Smooth muscle cell (in vitro differentiated cells): ENCODE measurements around the gene HEPH. TPM values are rescaled to one million over a fixed set of nuclear protein-coding genes. Genes with fewer than 3 reads are reported as not detected.
"Not testable (repeated sequence)": the region's sequence is repeated elsewhere in the genome, so short reads cannot be mapped to it uniquely, and the experiment has no call there.

Experiments used
- DNase-seq: peaks from one replicate; lab custom pipeline; 2025; ENCODE audit not compliant: unreplicated experiment; lab: John Stamatoyannopoulos, UW
- H2AFZ ChIP-seq: fragments of 200-600 bp; sonication (generic); 2 replicates; pipeline ENCODE4 v1.6.0; 2016; ENCODE audit warnings: antibody characterized with exemption, low read depth, mild to moderate bottlenecking
- H3F3A ChIP-seq: fragments of 200-600 bp; sonication (generic); 2 replicates; pipeline ENCODE4 v1.6.0; 2017; ENCODE audit warnings: antibody characterized with exemption, low read depth
- H3K27ac ChIP-seq: fragments of 200-600 bp; sonication (generic); 2 replicates; pipeline ENCODE4 v1.5.1; 2016; ENCODE audit warnings: low read depth, mild to moderate bottlenecking
- H3K27me3 ChIP-seq: fragments of 200-600 bp; sonication (generic); 2 replicates; pipeline ENCODE4 v1.6.1; 2016; ENCODE audit warnings: low read depth, mild to moderate bottlenecking
- H3K36me3 ChIP-seq: fragments of 200-600 bp; sonication (generic); 2 replicates; pipeline ENCODE4 v1.5.1; 2016; ENCODE audit warnings: low read depth
- H3K4me1 ChIP-seq: fragments of 200-600 bp; sonication (generic); 2 replicates; pipeline ENCODE4 v1.5.1; 2016; ENCODE audit warnings: low read depth
- H3K4me2 ChIP-seq: fragments of 200-600 bp; sonication (generic); 2 replicates; pipeline ENCODE4 v1.6.0; 2016; ENCODE audit warnings: mild to moderate bottlenecking
- H3K4me3 ChIP-seq: fragments of 200-600 bp; sonication (generic); 2 replicates; pipeline ENCODE4 v1.5.1; 2016; ENCODE audit warnings: mild to moderate bottlenecking
- H3K79me2 ChIP-seq: fragments of 200-600 bp; sonication (generic); 2 replicates; pipeline ENCODE4 v1.6.0; 2016; ENCODE audit warnings: low read depth, mild to moderate bottlenecking
- H3K9ac ChIP-seq: fragments of 200-600 bp; sonication (generic); 2 replicates; pipeline ENCODE4 v1.6.0; 2016; ENCODE audit warnings: low read depth
- H3K9me3 ChIP-seq: fragments of 200-600 bp; sonication (generic); replicated peaks from 2 replicates; pipeline ENCODE4 v1.5.1; 2016; ENCODE audit warnings: low read depth
- H4K20me1 ChIP-seq: fragments of 200-600 bp; sonication (generic); 2 replicates; pipeline ENCODE4 v1.6.0; 2016; ENCODE audit warnings: low read depth
- WGBS: methylation state at CpG from one replicate; pipeline ENCODE4 v1.1.7; 2016; ENCODE audit warnings: low lambda C conversion rate; 5-methylcytosine and 5-hydroxymethylcytosine counted together
- polyA plus RNA-seq: library from polyadenylated mRNA; unstranded; fragments of >200 nt; fragmentation: Nextera tagmentation; extraction: Ambion mirVana; gene quantifications from 2 replicates; pipeline ENCODE4 v1.2.1, GENCODE V29; 2016
- total RNA-seq: library from RNA; depleted of rRNA; stranded (reverse); fragments of >200 nt; gene quantifications from 2 replicates; pipeline ENCODE4 v1.2.3, GENCODE V29; 2014
- TF ChIP-seq, protein P1 (sequence below): fragments of 200-600 bp; sonication (generic); IDR thresholded peaks from 2 replicates; pipeline ENCODE4 v1.5.1; 2017; ENCODE audit warnings: borderline replicate concordance, mild to moderate bottlenecking, antibody characterized with exemption; ENCODE audit not compliant: insufficient read depth, poor library complexity, severe bottlenecking

HEPH gene
- total RNA-seq = 46.9 and 52.2 TPM in 2 replicates
- polyA plus RNA-seq = 22.7 and 36.1 TPM in 2 replicates

DNA sequence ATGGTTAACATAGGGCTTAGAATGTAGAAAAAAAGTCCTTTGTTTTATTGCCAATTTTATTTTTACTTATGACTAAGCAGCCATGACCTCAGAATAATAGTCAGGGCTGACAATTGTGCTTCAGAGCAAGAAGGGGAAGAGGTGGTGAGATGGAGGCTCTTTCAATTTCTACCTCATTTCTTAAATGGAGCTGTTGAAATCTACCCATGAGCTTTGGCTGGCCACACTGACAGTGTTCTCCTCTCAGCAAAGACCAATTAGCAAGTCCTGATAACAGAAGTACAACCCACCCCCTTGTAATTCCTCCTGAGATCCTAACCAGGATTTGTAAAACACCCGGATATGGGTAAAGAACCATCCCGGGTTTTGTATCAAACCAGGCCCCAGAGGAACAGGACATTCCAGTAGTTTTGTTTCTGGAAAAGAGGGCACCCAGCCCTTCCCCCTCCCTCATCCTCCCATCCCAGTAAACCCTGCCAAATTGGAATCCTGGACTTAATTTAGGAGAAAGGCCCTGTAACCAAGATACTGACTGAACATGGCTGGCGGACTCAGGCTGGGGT lies at the start of gene HEPH:
Gene HEPH, plus strand, starts transcription at position 399 of the 563 bp plus-strand sequence. CDS start 6,324 bp downstream, outside the sequence.
- peak within 1 kb of the TSS; percentile 55 for H3K4me3 ChIP-seq
- H4K20me1 ChIP-seq = no peaks in the 10 kb centered on the region
- H3K4me2 ChIP-seq = peak within 1 kb of the TSS; percentile 81
- H3K27me3 ChIP-seq = no peaks in the 10 kb centered on the region
- H3K9ac ChIP-seq = peak within 1 kb of the TSS; percentile 41
- 60% methylated on average over 3 of the region's 3 CpGs for WGBS
- DNase-seq = no peak
- peak within 1 kb of the TSS; percentile 19 for H3K27ac ChIP-seq
- H3K79me2 ChIP-seq = peaks cover 8% of the 10 kb centered on the region
- no peaks in the 10 kb centered on the region for H3K4me1 ChIP-seq
- H3K9me3 ChIP-seq = no peaks in the 10 kb centered on the region
- no peaks in the 10 kb centered on the region for H3F3A ChIP-seq
- TF ChIP-seq, protein P1, sequence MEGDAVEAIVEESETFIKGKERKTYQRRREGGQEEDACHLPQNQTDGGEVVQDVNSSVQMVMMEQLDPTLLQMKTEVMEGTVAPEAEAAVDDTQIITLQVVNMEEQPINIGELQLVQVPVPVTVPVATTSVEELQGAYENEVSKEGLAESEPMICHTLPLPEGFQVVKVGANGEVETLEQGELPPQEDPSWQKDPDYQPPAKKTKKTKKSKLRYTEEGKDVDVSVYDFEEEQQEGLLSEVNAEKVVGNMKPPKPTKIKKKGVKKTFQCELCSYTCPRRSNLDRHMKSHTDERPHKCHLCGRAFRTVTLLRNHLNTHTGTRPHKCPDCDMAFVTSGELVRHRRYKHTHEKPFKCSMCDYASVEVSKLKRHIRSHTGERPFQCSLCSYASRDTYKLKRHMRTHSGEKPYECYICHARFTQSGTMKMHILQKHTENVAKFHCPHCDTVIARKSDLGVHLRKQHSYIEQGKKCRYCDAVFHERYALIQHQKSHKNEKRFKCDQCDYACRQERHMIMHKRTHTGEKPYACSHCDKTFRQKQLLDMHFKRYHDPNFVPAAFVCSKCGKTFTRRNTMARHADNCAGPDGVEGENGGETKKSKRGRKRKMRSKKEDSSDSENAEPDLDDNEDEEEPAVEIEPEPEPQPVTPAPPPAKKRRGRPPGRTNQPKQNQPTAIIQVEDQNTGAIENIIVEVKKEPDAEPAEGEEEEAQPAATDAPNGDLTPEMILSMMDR = no peak
- H3K36me3 ChIP-seq = no peaks in the 10 kb centered on the region
- peak within 1 kb of the TSS; percentile 79 for H2AFZ ChIP-seq

DNA sequence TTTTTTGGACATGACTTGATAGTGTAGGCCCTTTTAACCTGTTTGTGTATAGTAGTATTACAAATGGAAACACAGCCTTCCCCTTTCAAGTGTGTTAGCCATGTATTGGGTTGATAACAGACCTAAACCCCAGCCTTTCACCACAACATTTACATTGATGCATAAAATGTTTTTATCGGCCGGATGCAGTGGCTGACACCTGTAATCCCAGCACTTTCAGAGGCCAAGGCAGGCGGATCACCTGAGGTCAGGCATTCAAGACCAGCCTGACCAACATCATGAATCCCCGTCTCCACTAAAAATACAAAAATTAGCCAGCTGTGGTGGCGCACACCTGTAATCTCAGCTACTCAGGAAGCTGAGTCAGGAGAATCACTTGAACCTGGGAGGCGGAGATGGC lies 45.3 kb upstream of the HEPH start:
- not testable (repeated sequence) for H3K9me3 ChIP-seq, H4K20me1 ChIP-seq, DNase-seq, H3K4me3 ChIP-seq, H3K4me2 ChIP-seq, H3K27me3 ChIP-seq, H3K79me2 ChIP-seq, H3K27ac ChIP-seq, H2AFZ ChIP-seq, H3K36me3 ChIP-seq, H3K9ac ChIP-seq, H3F3A ChIP-seq, H3K4me1 ChIP-seq
- WGBS = 81% methylated on average over 6 of the region's 6 CpGs

GRCh38 chrX:66121354-66121753 lies 42.7 kb upstream of the HEPH start:
- H3K4me3 ChIP-seq, H3K9ac ChIP-seq, H4K20me1 ChIP-seq, H3K79me2 ChIP-seq, H3K27ac ChIP-seq, H3K4me2 ChIP-seq, H2AFZ ChIP-seq, DNase-seq, H3K36me3 ChIP-seq, H3K27me3 ChIP-seq, H3K4me1 ChIP-seq, H3F3A ChIP-seq, H3K9me3 ChIP-seq: not testable (repeated sequence)
- 78% methylated on average over 2 of the region's 2 CpGs for WGBS

DNA sequence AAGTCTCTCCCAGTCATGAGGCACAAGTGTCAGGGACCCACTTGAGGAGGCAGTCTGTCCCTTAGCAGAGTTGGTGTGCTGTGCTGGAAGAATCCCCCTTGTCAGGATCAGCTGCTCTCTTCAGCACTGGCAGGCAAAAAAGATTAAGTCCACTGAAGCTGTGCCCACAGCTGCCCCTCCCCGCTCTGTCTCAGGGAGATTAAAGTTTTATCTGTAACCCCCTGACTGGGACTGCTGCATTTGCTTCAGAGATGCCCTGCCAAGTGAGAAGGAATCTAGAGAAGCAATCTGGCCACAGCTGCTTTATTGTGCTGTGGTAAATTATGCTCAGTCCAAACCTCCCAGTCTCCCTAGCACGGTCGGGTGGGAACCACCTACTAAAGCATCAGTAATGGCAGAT lies 37.4 kb upstream of the HEPH start:
- Histone ChIP-seq H4K20me1 (no peaks in the 10 kb centered on the region), H3K4me3 (no peak overlapping the region), H3K79me2 (no peaks in the 10 kb centered on the region), H2AFZ (no peak overlapping the region), H3K9ac (no peak overlapping the region), H3K9me3 (no peaks in the 10 kb centered on the region), H3F3A (no peaks in the 10 kb centered on the region), H3K27me3 (no peaks in the 10 kb centered on the region), H3K27ac (no peak overlapping the region), H3K36me3 (no peaks in the 10 kb centered on the region), H3K4me2 (no peak overlapping the region), H3K4me1 (no peaks in the 10 kb centered on the region)
- TF ChIP-seq, protein P1 = no peak
- DNase-seq = no peak
- WGBS = 89% methylated on average over 3 of the region's 3 CpGs

GRCh38 chrX:66130469-66130868 lies 33.6 kb upstream of the HEPH start:
- H3K4me3 ChIP-seq = no peak overlapping the region
- no peak for DNase-seq
- H3K27me3 ChIP-seq = no peaks in the 10 kb centered on the region
- H4K20me1 ChIP-seq = no peaks in the 10 kb centered on the region
- H3K27ac ChIP-seq = no peak overlapping the region
- no peaks in the 10 kb centered on the region for H3K4me1 ChIP-seq
- TF ChIP-seq, protein P1 = no peak
- H3K79me2 ChIP-seq = no peaks in the 10 kb centered on the region
- no peaks in the 10 kb centered on the region for H3F3A ChIP-seq
- no peak overlapping the region for H2AFZ ChIP-seq
- no peaks in the 10 kb centered on the region for H3K36me3 ChIP-seq
- H3K9me3 ChIP-seq = no peaks in the 10 kb centered on the region
- H3K9ac ChIP-seq = no peak overlapping the region
- H3K4me2 ChIP-seq = no peak overlapping the region

GRCh38 chrX:66135284-66135683 lies 28.8 kb upstream of the HEPH start:
- 62% methylated on average over 4 of the region's 4 CpGs for WGBS
- not testable (repeated sequence) for H3K4me1 ChIP-seq, H3K9ac ChIP-seq

More at GRCh38 chrX:66135284-66135683, 28.8 kb upstream of the HEPH start:
- not testable (repeated sequence) for H3K27me3 ChIP-seq, H3K79me2 ChIP-seq, H3F3A ChIP-seq, H3K9me3 ChIP-seq, DNase-seq, H4K20me1 ChIP-seq, H3K36me3 ChIP-seq, H2AFZ ChIP-seq, H3K4me3 ChIP-seq, H3K4me2 ChIP-seq, H3K27ac ChIP-seq
